Transverse colon (tissue), 4 donors: ENCODE results near the gene PNMA3. TPM values are rescaled to one million over a fixed set of nuclear protein-coding genes. Genes with fewer than 3 reads are reported as not detected.
"Not testable (repeated sequence)": the region's sequence is repeated elsewhere in the genome, so short reads cannot be mapped to it uniquely, and the experiment has no call there.

Experiments used
- DNase-seq: peaks from one replicate; pipeline ENCODE4 v3.0.0-alpha.2; 2019
- H3K27ac ChIP-seq, 4 donors: fragments of 200-600 bp; sonication (generic); 2 replicates each; pipeline ENCODE4 v1.5.1; 2016 to 2018; ENCODE audit warnings: inconsistent platforms in 4 of 4
- H3K27me3 ChIP-seq: fragments of 200-600 bp; sonication (generic); 2 replicates; pipeline ENCODE4 v1.5.1; 2017; ENCODE audit warnings: inconsistent platforms
- H3K36me3 ChIP-seq, 4 donors: fragments of 200-600 bp; sonication (generic); 2 replicates each; pipeline ENCODE4 v1.5.1; 2017 to 2019; ENCODE audit warnings: inconsistent platforms in 4 of 4
- H3K4me1 ChIP-seq, 4 donors: fragments of 200-600 bp; sonication (generic); 2 replicates each; pipeline ENCODE4 v1.5.1; 2017 to 2020; ENCODE audit warnings: inconsistent platforms in 4 of 4
- H3K4me3 ChIP-seq, 4 donors: fragments of 200-600 bp; sonication (generic); 1 replicate in 1 of 4; 2 replicates in 3 of 4; pipeline versions ENCODE4 v1.5.1 to v1.6.1; 2017 to 2019; ENCODE audit warnings: inconsistent platforms in 4 of 4
- H3K9me3 ChIP-seq, 2 donors: fragments of 200-600 bp; sonication (generic); 2 replicates each; pipeline ENCODE4 v1.5.1; 2017 to 2019; ENCODE audit warnings: inconsistent platforms in 2 of 2
- CTCF ChIP-seq, 5 experiments: fragments of 200-600 bp in 3 of 5; fragments of 450-650 bp in 2 of 5; sonication (generic) in 3 of 5; IDR thresholded peaks; 1 replicate in 2 of 5; 2 replicates in 3 of 5; pipeline ENCODE4 v1.5.1; 2016 to 2017; ENCODE audit warnings: antibody characterized with exemption in 5 of 5, inconsistent platforms in 3 of 5, mild to moderate bottlenecking in 2 of 5, moderate library complexity in 1 of 5
- EP300 ChIP-seq: sonication (generic); formaldehyde crosslinking; IDR thresholded peaks from one replicate; pipeline ENCODE4 v1.6.1; 2017; ENCODE audit warnings: antibody characterized with exemption, low read depth
- POLR2A ChIP-seq: fragments of 450-650 bp; IDR thresholded peaks from one replicate; pipeline ENCODE4 v1.6.1; 2016; ENCODE audit warnings: antibody characterized with exemption, mild to moderate bottlenecking, moderate library complexity
- POLR2AphosphoS5 ChIP-seq, 3 donors: sonication (generic); formaldehyde crosslinking; IDR thresholded peaks; one replicate each; pipeline ENCODE4 v1.6.1; 2016; ENCODE audit warnings: antibody characterized with exemption in 3 of 3
- WGBS, 2 donors: methylation state at CpG; one replicate each; pipeline ENCODE4 v1.1.5; 2018; ENCODE audit warnings: low coverage in 1 of 2; 5-methylcytosine and 5-hydroxymethylcytosine counted together
- in situ Hi-C, 4 donors: fragments of 200-750 bp; cut with MboI; loops; one replicate each; pipeline versions ENCODE4 v1.15.0 to v1.15.1; 2017; ENCODE audit warnings: low sequenced_read_pairs in 3 of 4, low pct_ligation_motif_present in 1 of 4, low pct_unique_long_range_greater_than_20kb in 1 of 4
- intact Hi-C: fragments of 100-400 bp; cut with DNase I; formaldehyde crosslinking; loops from one replicate; pipeline ENCODE4 v1.15.1; 2023; ENCODE audit warnings: low total_unique reads
- total RNA-seq, 4 donors: library from RNA; depleted of rRNA; stranded (reverse); fragments of >200 nt; gene quantifications; one replicate each; pipeline ENCODE4 v1.1.0, GENCODE V29; 2016

PNMA3 gene
- total RNA-seq, 4 donors from 2014 or later, result 0.32 to 0.82 TPM; not detected in 2

- Histone ChIP-seq H3K27ac (no peak overlapping the region), H3K36me3 (no peaks in the 10 kb centered on the region), H3K9me3 (no peaks in the 10 kb centered on the region), H3K4me3 (no peak overlapping the region), H3K27me3 (no peaks in the 10 kb centered on the region), H3K4me1 (peaks cover 0 to under 1% (median 0%) of the 10 kb centered on the region in 4 donors)
- WGBS, 2 donors, result 33% methylated on average over 2 to 3 of the region's 3 CpGs
- in situ Hi-C loops, result no loop called here
- TF ChIP-seq POLR2AphosphoS5 (IDR thresholded peaks at IDR 0.05) (no peak), EP300 (no peak), CTCF (IDR thresholded peaks at IDR 0.05) (no peak), POLR2A (no peak)
- no peak for DNase-seq
- intact Hi-C loops, result no loop called here
These were observed 5.5 kb downstream of the PNMA3 start for GRCh38 chrX:153061732-153062131.

DNA sequence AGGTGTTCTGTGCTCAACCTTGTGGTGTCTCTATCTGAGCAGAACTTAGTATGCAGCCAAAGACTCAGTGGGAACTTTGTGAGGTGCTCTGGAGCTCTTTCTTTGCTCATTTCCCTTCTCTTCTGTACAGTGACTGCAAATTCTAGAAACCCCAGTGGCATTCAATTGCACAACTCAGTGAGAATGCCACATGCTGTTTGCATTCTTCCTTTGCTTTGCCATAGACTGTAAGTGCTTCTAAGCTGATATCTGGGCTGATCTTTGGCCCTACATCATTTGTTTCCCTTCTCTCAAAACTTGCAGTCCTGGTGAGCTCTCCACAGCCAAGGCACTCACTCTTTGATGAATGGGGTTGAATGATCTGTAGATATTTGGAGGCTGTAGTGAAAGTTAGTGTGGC lies 7.0 kb downstream of the PNMA3 start:
- in situ Hi-C loops, result no loop called here
- H3K27ac ChIP-seq, result no peak overlapping the region
- H3K27me3 ChIP-seq, result no peaks in the 10 kb centered on the region
- intact Hi-C loops, result no loop called here
- no peak overlapping the region for H3K4me3 ChIP-seq
- TF ChIP-seq POLR2A, result no peak
- no peak for TF ChIP-seq CTCF (IDR thresholded peaks at IDR 0.05)
- TF ChIP-seq POLR2AphosphoS5 (IDR thresholded peaks at IDR 0.05), result no peak
- TF ChIP-seq EP300, result no peak
- H3K36me3 ChIP-seq, result no peaks in the 10 kb centered on the region
- H3K4me1 ChIP-seq, result no peaks in the 10 kb centered on the region
- no peaks in the 10 kb centered on the region for H3K9me3 ChIP-seq
- no peak for DNase-seq

DNA sequence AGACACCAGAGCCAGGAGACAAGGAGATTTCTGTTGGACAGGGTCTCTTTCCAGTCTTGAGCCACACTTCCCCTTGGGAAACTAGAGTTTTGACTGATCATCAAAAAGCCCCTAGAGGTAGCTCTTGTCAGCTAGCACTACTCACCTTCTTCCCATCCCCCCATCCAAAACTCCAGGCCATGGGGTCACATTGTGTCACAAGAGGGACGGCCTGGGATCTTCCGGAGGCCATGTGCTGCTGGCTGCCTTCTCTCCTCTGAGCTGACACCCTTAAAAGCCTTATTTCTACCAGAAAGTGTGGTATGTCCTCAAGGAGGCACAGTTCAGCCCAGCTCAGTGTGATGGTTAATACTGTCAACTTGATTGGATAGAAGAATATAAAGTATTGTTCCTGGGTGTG lies 7.8 kb downstream of the PNMA3 start:
- 67% methylated on average over 2 of the region's 2 CpGs; no CpG with 5 or more reads in 1 of the 2 donors for WGBS, 2 donors
- no peaks in the 10 kb centered on the region for H3K36me3 ChIP-seq
- no peaks in the 10 kb centered on the region for H3K9me3 ChIP-seq
- no peak overlapping the region for H3K4me3 ChIP-seq
- in situ Hi-C loops, result no loop called here
- DNase-seq, result no peak
- TF ChIP-seq EP300 (no peak), CTCF (IDR thresholded peaks at IDR 0.05) (no peak), POLR2AphosphoS5 (IDR thresholded peaks at IDR 0.05) (no peak), POLR2A (no peak)
- H3K27me3 ChIP-seq, result no peaks in the 10 kb centered on the region
- intact Hi-C loops, result no loop called here
- no peak overlapping the region for H3K27ac ChIP-seq
- no peaks in the 10 kb centered on the region for H3K4me1 ChIP-seq

DNA sequence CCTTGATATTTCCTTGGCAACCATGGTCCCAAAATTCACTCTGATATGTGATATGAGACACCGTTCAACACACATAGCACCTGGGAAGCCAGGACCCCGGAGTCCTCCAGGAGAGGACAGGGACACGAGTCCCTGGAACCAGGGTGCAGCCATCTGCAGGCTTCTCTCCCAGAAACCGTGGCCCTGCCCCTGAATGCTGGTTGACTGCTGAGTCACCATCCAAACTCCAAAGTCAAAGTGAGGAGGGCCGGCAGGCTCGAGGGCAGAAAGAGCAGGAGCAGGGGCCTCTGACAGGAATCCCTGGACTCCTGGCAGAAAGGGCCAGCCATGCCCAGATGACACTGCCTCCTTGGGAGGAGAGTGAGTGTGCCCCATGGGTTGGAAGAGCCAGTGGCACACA lies 9.1 kb downstream of the PNMA3 start:
- DNase-seq, result no peak
- TF ChIP-seq CTCF (IDR thresholded peaks at IDR 0.05) (no peak), EP300 (no peak), POLR2AphosphoS5 (IDR thresholded peaks at IDR 0.05) (no peak), POLR2A (no peak)

DNA sequence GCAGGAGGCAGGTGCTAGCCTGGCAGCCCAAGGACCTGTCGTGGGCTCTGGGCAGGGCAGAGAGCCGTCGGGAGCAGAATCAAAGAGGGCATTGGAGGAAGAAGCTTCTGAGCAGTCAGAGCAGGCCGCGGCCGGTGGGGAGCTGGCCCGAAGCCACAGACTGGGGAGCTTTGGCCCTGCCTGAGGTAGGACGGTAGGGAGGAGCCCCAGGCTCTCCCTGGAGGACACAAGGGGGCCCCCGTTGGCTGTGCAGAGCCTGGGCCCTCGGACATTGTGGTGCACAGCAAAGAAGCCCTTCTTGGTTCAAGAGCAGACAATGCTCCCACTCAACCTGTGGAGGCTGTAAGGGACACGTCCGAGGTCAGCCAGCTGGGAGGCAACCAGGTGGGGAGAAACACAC lies 10.1 kb downstream of the PNMA3 start:
- WGBS, 2 donors, result no CpG with 5 or more reads among the region's 12 CpGs
- intact Hi-C loops, H3K4me3 ChIP-seq, H3K27me3 ChIP-seq, H3K4me1 ChIP-seq, H3K27ac ChIP-seq, in situ Hi-C loops, H3K9me3 ChIP-seq, DNase-seq, H3K36me3 ChIP-seq: not testable (repeated sequence)

More for the DNA sequence above, 9.1 kb downstream of the PNMA3 start:
- no peaks in the 10 kb centered on the region for H3K27me3 ChIP-seq
- H3K4me3 ChIP-seq, result no peak overlapping the region
- no peaks in the 10 kb centered on the region for H3K4me1 ChIP-seq
- in situ Hi-C loops, result no loop called here
- intact Hi-C loops, result no loop called here
- no peaks in the 10 kb centered on the region for H3K36me3 ChIP-seq
- H3K27ac ChIP-seq, result no peak overlapping the region
- H3K9me3 ChIP-seq, result no peaks in the 10 kb centered on the region
- 64% methylated on average over 6 of the region's 6 CpGs; no CpG with 5 or more reads in 1 of the 2 donors for WGBS, 2 donors

DNA sequence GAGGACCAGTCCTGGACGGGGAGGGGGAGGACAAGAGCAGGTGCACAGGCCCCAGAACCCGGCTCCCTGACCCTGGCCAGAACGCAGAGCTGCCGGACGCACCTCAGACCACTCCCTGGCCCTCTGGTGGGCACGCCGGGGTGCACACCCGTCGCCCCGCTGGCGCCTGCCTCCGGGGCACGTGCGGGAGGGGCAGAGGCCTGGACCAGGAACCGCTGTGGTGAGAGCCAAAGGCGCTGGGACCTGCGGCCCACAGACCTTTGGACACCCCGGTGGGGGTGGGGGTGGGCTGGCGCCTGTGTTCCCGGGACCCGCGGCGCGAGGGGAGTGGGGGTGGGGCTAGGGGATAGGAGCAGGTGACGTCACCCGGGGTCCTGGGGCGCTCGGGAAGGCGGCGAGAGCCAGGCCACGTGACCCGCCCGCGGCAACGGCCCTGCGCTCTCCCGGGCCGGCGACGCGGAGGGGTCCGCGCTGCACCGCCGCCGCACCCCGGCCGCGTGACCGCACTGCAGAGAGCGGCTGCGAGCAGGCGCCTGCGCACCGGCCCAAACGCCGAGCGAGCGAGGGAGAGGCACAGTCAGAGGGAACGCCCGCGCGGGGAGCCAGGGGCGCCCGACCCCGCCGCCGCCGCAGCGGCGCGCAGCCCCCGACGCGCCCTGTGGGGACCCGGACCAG lies 15.8 kb downstream of the PNMA3 start, which contains the start of gene PNMA6A:
Gene PNMA6A (plus strand): TSS at position 546 of the 675 bp plus-strand sequence. CDS start 609 bp downstream, outside the sequence.
- intact Hi-C loops, H3K9me3 ChIP-seq, H3K4me1 ChIP-seq, in situ Hi-C loops, H3K27me3 ChIP-seq, H3K36me3 ChIP-seq, H3K27ac ChIP-seq, H3K4me3 ChIP-seq, DNase-seq: not testable (repeated sequence)
- WGBS, 2 donors, result no CpG with 5 or more reads among the region's 76 CpGs

DNA sequence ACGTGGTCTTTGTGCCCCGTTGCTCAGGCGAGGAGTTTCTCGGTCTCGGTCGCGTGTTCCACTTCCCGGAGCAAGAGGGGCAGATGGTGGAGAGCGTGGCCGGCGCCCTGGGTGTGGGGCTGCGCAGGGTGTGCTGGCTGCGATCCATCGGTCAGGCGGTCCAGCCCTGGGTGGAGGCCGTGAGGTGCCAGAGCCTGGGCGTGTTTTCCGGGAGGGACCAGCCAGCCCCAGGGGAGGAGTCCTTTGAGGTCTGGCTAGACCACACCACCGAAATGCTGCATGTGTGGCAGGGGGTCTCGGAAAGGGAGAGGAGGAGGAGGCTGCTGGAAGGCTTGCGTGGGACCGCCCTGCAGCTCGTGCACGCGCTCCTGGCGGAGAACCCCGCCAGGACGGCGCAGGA lies 17.1 kb downstream of the PNMA3 start:
- H3K27ac ChIP-seq, DNase-seq, intact Hi-C loops, H3K4me1 ChIP-seq, in situ Hi-C loops, H3K27me3 ChIP-seq, H3K9me3 ChIP-seq, H3K36me3 ChIP-seq, H3K4me3 ChIP-seq: not testable (repeated sequence)
- WGBS, 2 donors, result no CpG with 5 or more reads among the region's 29 CpGs
